ENCODE results near the gene TM9SF1. TPM values are rescaled to one million over a fixed set of nuclear protein-coding genes. Genes with fewer than 3 reads are reported as not detected.

TM9SF1 gene
- total and polyA plus RNA-seq, 2 donors (not counting 1 experiment from before 2014, with no cell fraction given), result 7.6 to 24.5 TPM

DNA sequence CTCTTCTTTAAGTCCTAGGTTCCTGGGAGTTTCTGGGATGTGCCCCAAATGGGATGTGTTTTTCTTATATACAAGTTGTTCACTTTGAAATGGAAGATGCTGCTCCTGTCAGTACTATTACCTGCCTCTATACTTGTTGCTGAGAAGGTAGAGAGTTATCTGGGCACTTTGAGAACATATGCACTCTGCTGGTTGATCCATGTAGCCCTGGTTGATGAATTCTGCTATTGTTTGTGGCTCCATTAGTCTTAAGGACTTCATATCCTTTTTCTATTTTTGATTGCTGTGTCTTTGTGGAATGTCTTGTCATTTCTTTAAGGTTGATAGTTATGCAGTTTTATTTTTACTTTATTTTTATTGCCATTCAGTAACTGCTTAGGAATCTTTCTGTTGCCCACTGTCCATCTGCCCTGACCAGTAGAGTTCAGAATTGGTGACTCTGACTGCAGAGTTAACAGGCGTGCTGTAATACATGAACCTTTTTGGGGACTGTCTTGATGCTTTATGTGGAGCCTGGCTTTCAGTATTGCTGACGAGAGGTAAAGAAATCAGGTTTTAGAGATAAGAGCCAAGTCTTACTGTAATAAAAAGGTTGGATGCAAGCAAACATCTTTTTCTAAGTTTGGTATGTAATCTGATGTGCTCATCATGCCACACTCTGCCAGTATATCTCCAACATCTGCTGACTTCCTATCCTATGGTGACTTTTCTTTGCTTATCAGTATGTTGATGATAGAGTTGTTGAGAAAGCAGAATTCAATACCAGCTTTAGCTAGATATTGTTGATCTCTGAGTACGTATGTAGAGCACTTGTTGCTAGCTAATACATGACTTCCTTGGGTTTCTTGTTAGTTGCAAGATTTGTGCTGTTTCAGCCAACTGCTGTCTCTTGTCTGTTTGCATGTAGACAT, 39.1 kb upstream of the TM9SF1 start:
- no peak overlapping the region for H2AFZ ChIP-seq (ENCODE audit: insufficient read depth, low read depth, low read length, poor library complexity, severe bottlenecking)
- no peaks in the 10 kb centered on the region for H3K27me3 ChIP-seq (replicated peaks in 1 of 4; ENCODE audit: control extremely low read depth in 1 of 4, control insufficient read depth in 3 of 4, insufficient read depth in 4 of 4, low read length in 3 of 4)
- H3K9me3 ChIP-seq (ENCODE audit: control extremely low read depth in 1 of 3, control insufficient read depth in 2 of 3, insufficient read depth in 1 of 3, low read length in 2 of 3), result no peaks in the 10 kb centered on the region
- Mint-ChIP-seq H3K27ac (peak overlapping the region; percentile 62), H3K4me3 (peak overlapping the region; percentile 62), H3K27me3 (no peaks in the 10 kb centered on the region), H3K4me1 (peaks cover 69% of the 10 kb centered on the region), H3K9me3 (ENCODE audit: insufficient read depth) (no peaks in the 10 kb centered on the region)
- no peak overlapping the region for H3K4me2 ChIP-seq (replicated peaks; ENCODE audit: low read depth, low read length, poor library complexity, severe bottlenecking)
- ATAC-seq (ENCODE audit: low read depth) (no peak), DNase-seq (no peak)
- ChIA-PET POLR2A (interaction anchor here (0.6 to 3.5 kb wide), 4 partner anchors 21 to 88 kb away, joined by 3 to 13 read pairs (median 6); partner anchors contain the start of genes CHMP4A, PSME2 and RNF31), CTCF (interaction anchor here (0.7 to 3.2 kb wide), 11 partner anchors 9 to 922 kb away, joined by 3 to 19 read pairs (median 4); partner anchors contain the start of genes CIDEB, DHRS1, LTB4R2 and MDP1)
- no peak for TF ChIP-seq EZH2 (IDR thresholded peaks at IDR 0.05; ENCODE audit: borderline replicate concordance, insufficient read depth, low read depth, low read length, poor library complexity, severe bottlenecking)
- TF ChIP-seq, protein P1, sequence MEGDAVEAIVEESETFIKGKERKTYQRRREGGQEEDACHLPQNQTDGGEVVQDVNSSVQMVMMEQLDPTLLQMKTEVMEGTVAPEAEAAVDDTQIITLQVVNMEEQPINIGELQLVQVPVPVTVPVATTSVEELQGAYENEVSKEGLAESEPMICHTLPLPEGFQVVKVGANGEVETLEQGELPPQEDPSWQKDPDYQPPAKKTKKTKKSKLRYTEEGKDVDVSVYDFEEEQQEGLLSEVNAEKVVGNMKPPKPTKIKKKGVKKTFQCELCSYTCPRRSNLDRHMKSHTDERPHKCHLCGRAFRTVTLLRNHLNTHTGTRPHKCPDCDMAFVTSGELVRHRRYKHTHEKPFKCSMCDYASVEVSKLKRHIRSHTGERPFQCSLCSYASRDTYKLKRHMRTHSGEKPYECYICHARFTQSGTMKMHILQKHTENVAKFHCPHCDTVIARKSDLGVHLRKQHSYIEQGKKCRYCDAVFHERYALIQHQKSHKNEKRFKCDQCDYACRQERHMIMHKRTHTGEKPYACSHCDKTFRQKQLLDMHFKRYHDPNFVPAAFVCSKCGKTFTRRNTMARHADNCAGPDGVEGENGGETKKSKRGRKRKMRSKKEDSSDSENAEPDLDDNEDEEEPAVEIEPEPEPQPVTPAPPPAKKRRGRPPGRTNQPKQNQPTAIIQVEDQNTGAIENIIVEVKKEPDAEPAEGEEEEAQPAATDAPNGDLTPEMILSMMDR (IDR thresholded peaks at IDR 0.05), result no peak
- no peak overlapping the region for H3K9ac ChIP-seq (ENCODE audit: low read length)
- peaks cover 21% of the 10 kb centered on the region for H4K20me1 ChIP-seq (ENCODE audit: control insufficient read depth, insufficient read depth, low read length, poor library complexity, severe bottlenecking)
- 93% methylated on average over 3 of the region's 3 CpGs for WGBS (ENCODE audit: insufficient coverage)
- H3K36me3 ChIP-seq (replicated peaks in 1 of 2; ENCODE audit: control extremely low read depth in 1 of 2, control insufficient read depth in 1 of 2, extremely low read depth in 1 of 2, insufficient read depth in 2 of 2, low read length in 1 of 2), result peaks cover 0 to 44% of the 10 kb centered on the region in 2 experiments
- no peak overlapping the region for H3K4me3 ChIP-seq (ENCODE audit: control extremely low read depth in 1 of 5, extremely low read depth in 1 of 5, insufficient read depth in 1 of 5, low read depth in 2 of 5, low read length in 4 of 5)
- intact Hi-C loops (cut with micrococcal nuclease), result loop anchor here (5.0 kb wide), 1 partner anchor 72 kb away; the partner anchor contains the start of gene IRF9
- H3K4me1 ChIP-seq (ENCODE audit: control insufficient read depth in 2 of 2, insufficient read depth in 2 of 2, low read length in 2 of 2), result peaks cover 26 to 30% of the 10 kb centered on the region in 2 donors
- H3K27ac ChIP-seq (ENCODE audit: low read length in 2 of 2), result peak overlapping the region in 1 of 2 donors; percentile 31
- H3K79me2 ChIP-seq (ENCODE audit: control insufficient read depth, insufficient read depth, low read length), result peaks cover 62% of the 10 kb centered on the region
